ENCODE data around the gene SREK1.

DNA sequence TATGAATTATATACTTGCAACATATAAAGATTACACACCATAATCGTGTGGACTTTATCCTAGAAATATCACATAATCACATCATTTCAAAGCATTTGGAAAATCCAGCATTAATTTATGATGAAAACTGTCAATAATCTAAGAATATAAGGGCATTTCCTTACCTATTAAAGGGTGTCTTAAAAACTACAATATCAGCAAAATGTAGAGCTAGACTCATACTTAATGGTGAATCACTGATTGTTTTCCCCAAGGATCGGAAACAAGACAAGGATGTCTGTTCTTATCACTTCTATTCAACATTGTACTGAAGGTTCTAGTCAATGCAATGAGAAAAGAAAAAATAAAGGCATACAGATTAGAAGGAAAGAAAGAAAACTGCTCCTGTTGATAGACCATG, 8.0 kb upstream of the SREK1 start:
- TF ChIP-seq FOXM1 (IDR thresholded peaks at IDR 0.05; ENCODE audit: borderline replicate concordance, low read depth) (no peak), ZBTB7A (IDR thresholded peaks at IDR 0.05; ENCODE audit: low read depth) (no peak), CREB1 (IDR thresholded peaks at IDR 0.05; ENCODE audit: low read depth) (no peak), EGR1 (IDR thresholded peaks at IDR 0.05) (no peak), EP300 (IDR thresholded peaks at IDR 0.05; ENCODE audit: borderline replicate concordance) (no peak), TEAD4 (IDR thresholded peaks at IDR 0.05) (no peak), TCF12 (IDR thresholded peaks at IDR 0.05; ENCODE audit: low read depth) (no peak)

Data from Ishikawa (cell line).